Measurements from ENCODE around the gene MACROD1. TPM values are rescaled to one million over a fixed set of nuclear protein-coding genes. Genes with fewer than 3 reads are reported as not detected.

MACROD1 gene
- total RNA-seq, 1 experiment from 2014 or later = not detected

DNA sequence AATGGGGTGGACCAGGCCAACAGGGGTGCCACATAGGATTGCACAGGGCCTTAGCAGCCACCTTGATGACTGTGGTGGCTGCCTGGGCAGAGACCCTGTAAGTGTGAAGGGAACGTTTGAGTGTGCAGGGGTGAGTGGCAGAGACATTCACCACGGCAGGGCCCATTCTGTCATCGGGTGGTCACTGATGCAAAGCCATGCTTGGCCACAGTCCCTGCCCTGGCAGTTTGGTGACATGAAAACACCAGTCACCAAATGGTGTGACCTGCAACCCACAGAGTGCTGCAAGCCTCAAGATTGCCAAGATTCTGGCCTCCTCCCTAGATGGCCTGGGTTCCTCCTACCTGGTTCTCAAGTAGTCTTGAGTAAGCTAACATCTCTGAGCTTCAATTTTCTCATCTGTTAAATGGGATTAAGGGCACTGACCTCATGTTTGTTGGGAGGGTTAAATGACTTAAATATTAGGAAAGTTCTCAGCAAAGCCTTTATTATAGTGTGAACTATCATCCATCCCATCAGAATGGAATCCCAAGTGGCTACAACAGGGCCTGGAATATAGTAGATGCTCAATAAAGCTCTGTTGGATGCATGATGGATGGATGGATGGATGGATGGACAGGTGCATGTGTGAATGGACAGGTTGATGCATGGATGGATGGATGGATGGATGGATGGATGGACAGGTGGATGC, 53.0 kb downstream of the MACROD1 start:
- H3K27ac ChIP-seq (ENCODE audit: low read length) = no peak overlapping the region
- no peak overlapping the region for H3K4me2 ChIP-seq (ENCODE audit: low read depth, low read length, poor library complexity, severe bottlenecking)
- no peaks in the 10 kb centered on the region for H3K9me3 ChIP-seq (ENCODE audit: low read length)
- no peak overlapping the region for H3K4me3 ChIP-seq (ENCODE audit: low read length)
- H4K20me1 ChIP-seq (ENCODE audit: insufficient read depth, low read depth, low read length) = no peaks in the 10 kb centered on the region
- no peak overlapping the region for H3K9ac ChIP-seq (ENCODE audit: low read length)
- no peak for DNase-seq
- H2AFZ ChIP-seq (ENCODE audit: low read length) = no peak overlapping the region
- H3K79me2 ChIP-seq (ENCODE audit: low read length) = no peaks in the 10 kb centered on the region
- no peaks in the 10 kb centered on the region for H3K4me1 ChIP-seq (ENCODE audit: low read length)
- H3K27me3 ChIP-seq (ENCODE audit: low read length) = no peaks in the 10 kb centered on the region
- no peaks in the 10 kb centered on the region for H3K36me3 ChIP-seq (ENCODE audit: insufficient read depth, low read length)
- H3K9me2 ChIP-seq (replicated peaks; ENCODE audit: insufficient read depth, low read length) = no peaks in the 10 kb centered on the region

DNA sequence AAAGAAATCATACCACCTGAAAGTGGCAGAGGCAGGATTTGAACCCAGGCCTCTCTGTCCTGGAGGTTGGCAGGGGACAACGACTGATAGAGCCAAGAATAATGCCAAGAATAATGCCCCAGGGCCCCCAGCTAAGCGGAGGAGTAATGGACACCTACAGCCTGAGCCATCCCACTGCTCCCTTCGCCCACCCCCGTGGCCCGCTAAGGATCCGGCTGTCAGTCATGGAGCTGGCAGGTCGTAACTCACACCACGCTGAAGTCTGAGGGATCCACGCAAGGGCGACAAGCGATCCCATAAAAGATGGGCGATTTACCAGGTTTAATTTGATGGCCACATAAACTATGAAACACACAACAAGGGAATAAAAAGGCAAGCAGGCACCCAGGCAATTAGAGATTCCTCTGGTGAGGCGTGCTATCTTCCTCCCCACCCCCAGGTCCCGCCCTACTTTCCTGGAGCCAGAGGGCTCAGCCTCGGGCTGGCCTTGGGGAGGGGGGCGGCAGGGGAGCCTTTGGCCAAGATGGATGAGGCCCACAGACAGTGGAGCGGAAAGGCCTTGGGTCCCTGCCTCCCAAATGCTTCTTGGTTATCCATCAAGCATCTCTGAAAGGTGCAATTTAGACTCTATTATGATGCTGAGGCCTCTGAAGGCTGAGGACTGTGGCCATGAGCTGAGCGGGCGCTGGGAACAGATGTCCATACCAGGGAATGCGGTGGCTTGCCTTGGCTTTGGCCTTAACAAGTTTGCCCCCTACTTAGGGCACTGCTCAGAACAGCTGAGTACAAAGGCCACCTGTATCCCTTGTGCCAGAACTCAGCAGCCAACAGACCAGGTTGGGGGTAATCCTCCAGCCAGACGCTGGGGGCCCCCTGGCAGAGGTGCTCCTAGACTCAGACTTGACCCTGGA, 55.2 kb downstream of the MACROD1 start:
- Histone ChIP-seq H4K20me1 (ENCODE audit: insufficient read depth, low read depth, low read length) (no peaks in the 10 kb centered on the region), H3K9ac (ENCODE audit: low read length) (no peak overlapping the region), H3K27ac (ENCODE audit: low read length) (no peak overlapping the region), H3K9me2 (replicated peaks; ENCODE audit: insufficient read depth, low read length) (no peaks in the 10 kb centered on the region), H3K4me2 (ENCODE audit: low read depth, low read length, poor library complexity, severe bottlenecking) (no peak overlapping the region), H3K4me1 (ENCODE audit: low read length) (peaks cover 9% of the 10 kb centered on the region), H3K9me3 (ENCODE audit: low read length) (no peaks in the 10 kb centered on the region), H3K4me3 (ENCODE audit: low read length) (no peak overlapping the region), H2AFZ (ENCODE audit: low read length) (no peak overlapping the region), H3K36me3 (ENCODE audit: insufficient read depth, low read length) (no peaks in the 10 kb centered on the region), H3K79me2 (ENCODE audit: low read length) (no peaks in the 10 kb centered on the region), H3K27me3 (ENCODE audit: low read length) (no peaks in the 10 kb centered on the region)
- DNase-seq = no peak

DNA sequence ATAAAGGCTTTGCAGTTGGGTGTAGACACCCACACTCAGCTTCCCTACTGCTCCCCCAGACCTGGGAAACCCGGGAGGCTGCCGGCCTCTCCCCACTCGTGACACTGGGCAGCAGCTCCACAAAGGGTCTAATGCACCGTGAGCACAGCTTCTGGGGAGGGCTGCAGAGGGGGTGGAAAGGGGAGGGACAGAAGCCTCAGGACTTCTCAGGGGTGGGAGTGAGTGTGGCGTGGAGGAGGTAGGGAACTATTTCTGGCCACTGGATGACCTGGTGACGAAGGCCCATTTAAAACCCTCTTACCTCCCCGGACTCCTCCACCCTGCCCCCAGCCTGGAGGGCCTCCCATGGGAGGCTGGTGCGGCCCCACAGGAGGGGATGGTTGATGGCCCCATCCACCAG, 56.6 kb downstream of the MACROD1 start:
- Histone ChIP-seq H3K4me1 (ENCODE audit: low read length) (peaks cover 9% of the 10 kb centered on the region), H3K9me3 (ENCODE audit: low read length) (no peaks in the 10 kb centered on the region), H3K79me2 (ENCODE audit: low read length) (no peaks in the 10 kb centered on the region), H3K4me3 (ENCODE audit: low read length) (no peak overlapping the region), H3K4me2 (ENCODE audit: low read depth, low read length, poor library complexity, severe bottlenecking) (no peak overlapping the region), H3K27ac (ENCODE audit: low read length) (no peak overlapping the region), H3K27me3 (ENCODE audit: low read length) (no peaks in the 10 kb centered on the region), H2AFZ (ENCODE audit: low read length) (no peak overlapping the region), H3K9ac (ENCODE audit: low read length) (no peak overlapping the region), H4K20me1 (ENCODE audit: insufficient read depth, low read depth, low read length) (no peaks in the 10 kb centered on the region), H3K9me2 (replicated peaks; ENCODE audit: insufficient read depth, low read length) (no peaks in the 10 kb centered on the region), H3K36me3 (ENCODE audit: insufficient read depth, low read length) (no peaks in the 10 kb centered on the region)
- DNase-seq = no peak

DNA sequence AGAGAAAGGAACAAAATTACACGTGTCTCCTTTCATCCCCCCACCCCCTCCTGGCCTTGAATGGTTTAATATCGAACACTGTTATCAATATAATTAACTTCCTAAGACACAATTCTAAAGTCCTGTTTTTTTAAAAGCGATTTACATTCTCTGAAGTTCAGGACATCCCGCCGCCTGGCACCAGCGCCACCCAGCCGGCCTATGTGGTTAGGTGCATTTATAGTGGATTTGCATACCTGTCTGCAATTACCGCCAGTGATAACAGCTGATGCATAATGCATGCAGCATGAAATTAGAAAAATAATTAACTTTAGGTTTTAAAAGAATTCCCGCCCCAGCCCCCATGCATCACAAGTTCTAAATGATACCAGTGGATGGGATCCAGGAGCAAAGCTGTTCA, 58.6 kb downstream of the MACROD1 start:
- Histone ChIP-seq H3K9ac (ENCODE audit: low read length) (no peak overlapping the region), H3K27me3 (ENCODE audit: low read length) (no peaks in the 10 kb centered on the region), H3K9me3 (ENCODE audit: low read length) (no peaks in the 10 kb centered on the region), H4K20me1 (ENCODE audit: insufficient read depth, low read depth, low read length) (no peaks in the 10 kb centered on the region), H3K4me3 (ENCODE audit: low read length) (no peak overlapping the region), H3K4me1 (ENCODE audit: low read length) (peaks cover 9% of the 10 kb centered on the region), H2AFZ (ENCODE audit: low read length) (no peak overlapping the region), H3K79me2 (ENCODE audit: low read length) (no peaks in the 10 kb centered on the region), H3K36me3 (ENCODE audit: insufficient read depth, low read length) (no peaks in the 10 kb centered on the region), H3K27ac (ENCODE audit: low read length) (no peak overlapping the region), H3K9me2 (replicated peaks; ENCODE audit: insufficient read depth, low read length) (no peaks in the 10 kb centered on the region), H3K4me2 (ENCODE audit: low read depth, low read length, poor library complexity, severe bottlenecking) (peak overlapping the region; percentile 48)
- peak; percentile 68 for DNase-seq

DNA sequence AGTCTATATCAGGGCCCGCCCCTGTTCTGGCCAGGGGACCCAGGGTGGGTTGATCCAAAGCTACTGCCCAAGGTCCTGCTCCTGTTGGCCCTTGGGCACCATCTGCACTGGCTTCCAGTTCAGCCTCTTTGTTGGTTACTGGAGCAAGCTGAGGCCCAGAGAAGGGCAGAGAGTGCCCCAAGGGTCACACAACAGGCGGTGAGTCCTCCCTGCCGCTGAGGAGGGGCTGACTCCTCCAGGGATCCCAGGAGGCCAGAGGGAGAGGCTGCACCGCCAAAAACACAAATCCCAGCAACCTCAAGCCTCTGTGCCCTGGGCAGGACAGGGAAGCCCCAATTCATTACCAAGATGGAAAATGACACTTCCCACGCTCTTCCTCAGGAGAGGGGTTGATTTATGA, 61.3 kb downstream of the MACROD1 start:
- Histone ChIP-seq H3K79me2 (ENCODE audit: low read length) (no peaks in the 10 kb centered on the region), H3K9me2 (replicated peaks; ENCODE audit: insufficient read depth, low read length) (no peaks in the 10 kb centered on the region), H3K9me3 (ENCODE audit: low read length) (no peaks in the 10 kb centered on the region), H3K36me3 (ENCODE audit: insufficient read depth, low read length) (no peaks in the 10 kb centered on the region), H3K27me3 (ENCODE audit: low read length) (no peaks in the 10 kb centered on the region), H4K20me1 (ENCODE audit: insufficient read depth, low read depth, low read length) (no peaks in the 10 kb centered on the region), H3K4me2 (ENCODE audit: low read depth, low read length, poor library complexity, severe bottlenecking) (no peak overlapping the region), H3K4me1 (ENCODE audit: low read length) (peaks cover 23% of the 10 kb centered on the region), H3K9ac (ENCODE audit: low read length) (no peak overlapping the region), H3K4me3 (ENCODE audit: low read length) (no peak overlapping the region), H3K27ac (ENCODE audit: low read length) (no peak overlapping the region), H2AFZ (ENCODE audit: low read length) (no peak overlapping the region)
- no peak for DNase-seq

DNA sequence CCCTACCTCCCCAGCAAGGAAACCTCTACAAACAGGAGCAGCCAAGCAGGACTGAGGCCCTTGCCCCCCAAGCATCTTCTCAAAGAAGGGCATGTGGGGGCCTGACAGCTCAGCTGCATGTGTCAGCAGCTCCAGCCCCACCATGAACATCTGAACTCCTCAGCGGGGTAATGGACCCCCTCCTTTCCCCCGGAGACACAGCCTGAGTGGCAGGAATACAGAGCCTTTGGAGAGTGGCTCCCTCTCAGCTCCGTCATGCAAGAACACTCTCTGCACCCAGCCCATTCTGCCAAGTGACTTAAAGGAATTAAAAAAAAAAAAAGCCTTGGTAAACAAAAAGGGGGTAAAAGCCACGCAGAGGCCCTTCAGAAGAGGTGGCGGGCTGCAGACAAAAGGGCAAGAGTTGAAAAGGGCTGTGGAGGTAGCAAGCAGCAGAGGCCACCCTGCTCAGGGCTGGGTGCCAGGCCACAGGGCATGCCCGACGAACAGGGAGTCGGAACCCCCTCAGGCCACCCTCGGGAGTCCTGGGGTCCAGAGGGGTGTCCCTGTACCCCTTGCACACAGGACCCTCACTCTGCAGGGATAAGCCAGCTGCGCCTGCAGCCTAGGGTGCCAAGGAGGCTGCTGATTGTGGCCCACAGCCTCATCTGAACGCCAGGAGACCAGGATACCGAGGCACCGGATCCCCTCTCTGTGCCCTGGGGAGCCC, 62.5 kb downstream of the MACROD1 start:
- DNase-seq = no peak
- no peak overlapping the region for H3K4me2 ChIP-seq (ENCODE audit: low read depth, low read length, poor library complexity, severe bottlenecking)

DNA sequence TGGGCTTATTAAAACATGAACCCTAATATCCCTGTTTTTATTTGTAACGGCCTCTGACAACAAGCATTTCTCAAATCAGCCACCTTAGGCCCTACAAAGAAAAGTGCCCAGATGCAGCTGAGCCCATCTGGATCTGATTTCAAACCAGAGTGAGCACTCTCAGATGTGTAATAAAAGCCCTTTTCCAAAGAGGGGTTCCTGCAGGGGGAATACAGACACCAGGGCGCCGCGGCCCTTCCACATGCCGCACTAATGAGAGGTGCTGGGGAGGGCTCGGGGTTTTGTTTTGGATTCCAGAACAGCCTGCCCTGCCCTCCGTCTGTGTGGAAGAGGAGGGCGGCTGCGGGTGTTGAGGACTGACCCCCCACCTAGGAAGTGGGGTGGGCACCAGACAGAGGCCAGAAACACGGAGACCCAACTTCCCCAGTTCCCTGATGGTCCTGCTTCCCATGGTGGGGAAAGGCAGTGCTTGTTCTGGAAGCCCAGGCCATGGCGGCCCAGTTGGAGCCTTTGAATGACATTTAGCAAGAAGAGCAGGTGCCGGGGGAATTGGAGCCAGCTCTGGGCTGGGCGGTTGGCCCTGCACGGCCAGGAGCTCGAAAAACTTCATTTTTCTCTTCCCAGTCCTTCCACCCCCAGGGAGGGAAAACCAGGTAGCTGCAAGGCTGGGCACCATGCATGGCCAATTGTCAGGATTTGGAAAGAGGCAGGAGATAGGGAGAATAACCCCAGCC, 63.7 kb downstream of the MACROD1 start:
- H3K79me2 ChIP-seq (ENCODE audit: low read length) = no peaks in the 10 kb centered on the region
- peaks cover 17% of the 10 kb centered on the region for H3K4me1 ChIP-seq (ENCODE audit: low read length)
- no peaks in the 10 kb centered on the region for H3K9me3 ChIP-seq (ENCODE audit: low read length)
- H3K4me2 ChIP-seq (ENCODE audit: low read depth, low read length, poor library complexity, severe bottlenecking) = no peak overlapping the region
- H3K27me3 ChIP-seq (ENCODE audit: low read length) = no peaks in the 10 kb centered on the region
- H3K9ac ChIP-seq (ENCODE audit: low read length) = no peak overlapping the region
- no peak overlapping the region for H2AFZ ChIP-seq (ENCODE audit: low read length)
- H3K4me3 ChIP-seq (ENCODE audit: low read length) = no peak overlapping the region
- no peaks in the 10 kb centered on the region for H4K20me1 ChIP-seq (ENCODE audit: insufficient read depth, low read depth, low read length)
- DNase-seq = no peak
- H3K27ac ChIP-seq (ENCODE audit: low read length) = no peak overlapping the region
- H3K9me2 ChIP-seq (replicated peaks; ENCODE audit: insufficient read depth, low read length) = no peaks in the 10 kb centered on the region
- H3K36me3 ChIP-seq (ENCODE audit: insufficient read depth, low read length) = no peaks in the 10 kb centered on the region

More for the DNA sequence above, 62.5 kb downstream of the MACROD1 start:
- H3K9ac ChIP-seq (ENCODE audit: low read length) = no peak overlapping the region
- no peaks in the 10 kb centered on the region for H3K9me2 ChIP-seq (replicated peaks; ENCODE audit: insufficient read depth, low read length)
- H3K4me1 ChIP-seq (ENCODE audit: low read length) = peaks cover 23% of the 10 kb centered on the region
- H3K36me3 ChIP-seq (ENCODE audit: insufficient read depth, low read length) = no peaks in the 10 kb centered on the region
- no peaks in the 10 kb centered on the region for H3K79me2 ChIP-seq (ENCODE audit: low read length)
- no peak overlapping the region for H3K4me3 ChIP-seq (ENCODE audit: low read length)
- no peaks in the 10 kb centered on the region for H3K9me3 ChIP-seq (ENCODE audit: low read length)
- no peaks in the 10 kb centered on the region for H3K27me3 ChIP-seq (ENCODE audit: low read length)
- H4K20me1 ChIP-seq (ENCODE audit: insufficient read depth, low read depth, low read length) = no peaks in the 10 kb centered on the region
- no peak overlapping the region for H3K27ac ChIP-seq (ENCODE audit: low read length)
- H2AFZ ChIP-seq (ENCODE audit: low read length) = no peak overlapping the region

Data from Karpas-422 (cell line).